Measurements from ENCODE around the gene KIF3B. TPM values are rescaled to one million over a fixed set of nuclear protein-coding genes. Genes with fewer than 3 reads are reported as not detected.

Gene KIF3B
- polyA plus RNA-seq, 1 donor (not counting 4 experiments of a cell fraction or from before 2014, with no cell fraction given) = 20.3 TPM

DNA sequence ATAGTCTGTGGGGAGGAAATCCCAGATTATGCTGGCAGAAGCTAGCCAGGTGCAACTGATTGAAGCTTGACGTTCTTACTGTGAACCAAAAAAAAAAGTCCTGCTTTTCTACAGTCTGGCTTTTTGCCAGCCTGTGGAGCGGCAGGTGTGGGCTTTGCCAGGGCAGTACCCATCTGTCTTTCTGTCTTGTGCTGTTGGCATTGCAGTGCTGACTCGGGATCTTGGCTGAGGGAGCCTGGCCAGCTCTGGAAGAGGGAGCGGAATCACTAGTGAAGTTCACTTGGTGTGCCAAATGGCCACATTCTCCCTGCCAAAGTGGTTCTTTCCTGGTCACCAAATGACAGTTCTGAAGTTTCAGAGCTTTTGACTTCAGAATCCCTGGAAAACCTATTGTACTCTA, 5.0 kb downstream of the KIF3B start:
- Histone ChIP-seq H3K4me2 (ENCODE audit: control insufficient read depth, extremely low read depth, insufficient read depth, low read depth, low read length) (no peak overlapping the region), H3K27me3 (ENCODE audit: control insufficient read depth, extremely low read depth, insufficient read depth, low read length) (no peaks in the 10 kb centered on the region), H3K4me3 (ENCODE audit: control insufficient read depth in 2 of 3, extremely low read depth in 1 of 3, insufficient read depth in 2 of 3, low read depth in 1 of 3, low read length in 3 of 3) (no peak overlapping the region), H3K9me1 (ENCODE audit: control insufficient read depth, extremely low read depth, insufficient read depth, low read length) (no peaks in the 10 kb centered on the region), H3K9ac (ENCODE audit: control insufficient read depth, extremely low read depth, insufficient read depth, low read length) (no peak overlapping the region), H2AFZ (ENCODE audit: control insufficient read depth, low read length) (no peak overlapping the region), H3K27ac (ENCODE audit: control insufficient read depth, insufficient read depth, low read length) (no peak overlapping the region), H3K4me1 (ENCODE audit: control insufficient read depth, extremely low read depth, insufficient read depth, low read length) (peaks cover 17% of the 10 kb centered on the region), H3K79me2 (ENCODE audit: control insufficient read depth, insufficient read depth, low read length) (peaks cover 16% of the 10 kb centered on the region), H4K20me1 (ENCODE audit: control insufficient read depth, extremely low read depth, insufficient read depth, low read length) (no peaks in the 10 kb centered on the region), H3K36me3 (ENCODE audit: control insufficient read depth in 2 of 2, extremely low read depth in 1 of 2, insufficient read depth in 2 of 2, low read length in 2 of 2) (peaks cover 1 to 5% of the 10 kb centered on the region in 2 experiments), H3K9me3 (ENCODE audit: control insufficient read depth, low read depth, low read length) (no peaks in the 10 kb centered on the region)
- DNase-seq (ENCODE audit: low read depth, low spot score) (no peak), FAIRE-seq (no peak)
- TF ChIP-seq EZH2 (IDR thresholded peaks at IDR 0.05; ENCODE audit: low read length) (no peak), CTCF (optimal IDR thresholded peaks at IDR 0.05 in 1 of 3, IDR thresholded peaks at IDR 0.05 in 1 of 3, conservative IDR thresholded peaks at IDR 0.05 in 1 of 3; ENCODE audit: extremely low read depth in 1 of 3, insufficient read depth in 2 of 3, low read length in 3 of 3) (no peak)
- dilution Hi-C loops (cut with MboI; ENCODE audit: extremely low pct_ligation_motif_present, low sequenced_read_pairs) = no loop called here

GRCh38 chr20:32285082-32285620, 7.7 kb downstream of the KIF3B start:
- Histone ChIP-seq H4K20me1 (ENCODE audit: control insufficient read depth, extremely low read depth, insufficient read depth, low read length) (no peaks in the 10 kb centered on the region), H3K79me2 (ENCODE audit: control insufficient read depth, insufficient read depth, low read length) (peaks cover 5% of the 10 kb centered on the region), H3K27me3 (ENCODE audit: control insufficient read depth, extremely low read depth, insufficient read depth, low read length) (no peaks in the 10 kb centered on the region), H3K4me1 (ENCODE audit: control insufficient read depth, extremely low read depth, insufficient read depth, low read length) (peaks cover 11% of the 10 kb centered on the region), H3K4me3 (ENCODE audit: control insufficient read depth in 2 of 3, extremely low read depth in 1 of 3, insufficient read depth in 2 of 3, low read depth in 1 of 3, low read length in 3 of 3) (no peak overlapping the region), H3K9me1 (ENCODE audit: control insufficient read depth, extremely low read depth, insufficient read depth, low read length) (no peaks in the 10 kb centered on the region), H3K36me3 (ENCODE audit: control insufficient read depth in 2 of 2, extremely low read depth in 1 of 2, insufficient read depth in 2 of 2, low read length in 2 of 2) (peaks cover 3 to 5% of the 10 kb centered on the region in 2 experiments), H3K9me3 (ENCODE audit: control insufficient read depth, low read depth, low read length) (no peaks in the 10 kb centered on the region), H3K4me2 (ENCODE audit: control insufficient read depth, extremely low read depth, insufficient read depth, low read depth, low read length) (peak overlapping the region; percentile 18), H3K27ac (ENCODE audit: control insufficient read depth, insufficient read depth, low read length) (no peak overlapping the region), H2AFZ (ENCODE audit: control insufficient read depth, low read length) (no peak overlapping the region), H3K9ac (ENCODE audit: control insufficient read depth, extremely low read depth, insufficient read depth, low read length) (no peak overlapping the region)
- DNase-seq (ENCODE audit: low read depth, low spot score) (no peak), FAIRE-seq (no peak)
- TF ChIP-seq EZH2 (IDR thresholded peaks at IDR 0.05; ENCODE audit: low read length) = no peak
- TF ChIP-seq CTCF (optimal IDR thresholded peaks at IDR 0.05 in 1 of 3, IDR thresholded peaks at IDR 0.05 in 1 of 3, conservative IDR thresholded peaks at IDR 0.05 in 1 of 3; ENCODE audit: extremely low read depth in 1 of 3, insufficient read depth in 2 of 3, low read length in 3 of 3) = no peak
- dilution Hi-C loops (cut with MboI; ENCODE audit: extremely low pct_ligation_motif_present, low sequenced_read_pairs) = no loop called here

Data from keratinocyte (primary cell).